OCI-LY7 (cell line): Measurements from ENCODE around the gene NFE2L3. TPM values are rescaled to one million over a fixed set of nuclear protein-coding genes. Genes with fewer than 3 reads are reported as not detected.

Source experiments
- BruUV-seq: library from RNA; stranded (reverse); fragments of 400-500 nt; replicated peaks from 2 replicates; lab custom pipeline; 2021; lab: Mats Ljungman, UMichigan
- CTCF ChIA-PET: fragments of 300-600 bp; sonication (Branson Sonifier 250); formaldehyde crosslinking; loops from one replicate; lab custom pipeline; 2022; ENCODE audit warnings: antibody characterized with exemption; ENCODE audit not compliant: unreplicated experiment; lab: Charles Lee
- POLR2A ChIA-PET: fragments of 300-600 bp; sonication (Branson Sonifier 250); formaldehyde crosslinking; loops from one replicate; lab custom pipeline; 2022; ENCODE audit warnings: antibody characterized with exemption; lab: Charles Lee
- DNase-seq: peaks from one replicate; pipeline ENCODE4 v3.0.0-alpha.2; 2015; ENCODE audit warnings: low spot score
- H2AFZ ChIP-seq: fragments of 200-600 bp; sonication (generic), shearing (Covaris generic); 2 replicates; pipeline ENCODE4 v1.6.1; 2014; ENCODE audit warnings: mild to moderate bottlenecking, antibody characterized with exemption, low read length, moderate library complexity
- H3K27ac ChIP-seq: fragments of 200-600 bp; sonication (generic); 2 replicates; pipeline ENCODE4 v1.5.1; 2014; ENCODE audit warnings: mixed run types, low read depth, mild to moderate bottlenecking, moderate library complexity, low read length, inconsistent platforms; ENCODE audit not compliant: poor library complexity, severe bottlenecking
- H3K36me3 ChIP-seq: fragments of 200-600 bp; sonication (generic); 2 replicates; pipeline ENCODE4 v1.6.1; 2014; ENCODE audit warnings: mild to moderate bottlenecking, antibody characterized with exemption, low read length, moderate library complexity, mixed read lengths; ENCODE audit not compliant: insufficient read depth
- H3K4me1 ChIP-seq: fragments of 200-600 bp; sonication (generic); 2 replicates; pipeline ENCODE4 v1.5.1; 2014; ENCODE audit warnings: mild to moderate bottlenecking, low read length; ENCODE audit not compliant: insufficient read depth, poor library complexity, severe bottlenecking
- H3K4me2 ChIP-seq: fragments of 200-600 bp; sonication (generic); 2 replicates; pipeline ENCODE4 v1.6.1; 2014; ENCODE audit warnings: mild to moderate bottlenecking, low read length
- H3K4me3 ChIP-seq: fragments of 200-600 bp; sonication (generic); 2 replicates; pipeline ENCODE4 v1.5.1; 2014; ENCODE audit warnings: mild to moderate bottlenecking, low read depth, low read length; ENCODE audit not compliant: poor library complexity, severe bottlenecking
- H3K79me2 ChIP-seq: fragments of 200-600 bp; sonication (generic); 2 replicates; pipeline ENCODE4 v1.6.1; 2016; ENCODE audit warnings: low read depth, mild to moderate bottlenecking, low read length, moderate library complexity, mixed read lengths; ENCODE audit not compliant: insufficient read depth
- H3K9me2 ChIP-seq: fragments of 200-600 bp; sonication (generic); 2 replicates; pipeline ENCODE4 v1.6.1; 2016; ENCODE audit warnings: mild to moderate bottlenecking, low read length, mixed read lengths; ENCODE audit not compliant: insufficient read depth
- H3K9me3 ChIP-seq: fragments of 200-600 bp; sonication (generic); 2 replicates; pipeline ENCODE4 v1.6.1; 2014; ENCODE audit warnings: mild to moderate bottlenecking, mixed run types, low read length, mixed read lengths
- H4K20me1 ChIP-seq: fragments of 200-600 bp; sonication (generic); 2 replicates; pipeline ENCODE4 v1.6.1; 2014; ENCODE audit warnings: mild to moderate bottlenecking, antibody characterized with exemption, low read length, moderate library complexity, mixed read lengths; ENCODE audit not compliant: insufficient read depth
- EZH2phosphoT487 ChIP-seq: fragments of 200-600 bp; sonication (generic); IDR thresholded peaks from 2 replicates; pipeline ENCODE4 v1.6.1; 2018; ENCODE audit warnings: low read depth, borderline replicate concordance, mild to moderate bottlenecking, mixed run types, antibody characterized with exemption, low read length, moderate library complexity, mixed read lengths
- intact Hi-C: fragments of 100-400 bp; cut with micrococcal nuclease; formaldehyde crosslinking; loops from one replicate; pipeline ENCODE4 v1.10.0; 2022; ENCODE audit not compliant: unreplicated experiment
- total RNA-seq, 2 experiments: library from RNA; depleted of rRNA in 1 of 2; stranded (reverse); fragments of >200 nt in 1 of 2; shearing (Covaris generic) in 1 of 2; gene quantifications; 2 replicates each; pipeline ENCODE4 v1.2.3, GENCODE V29; 2014 to 2022
- TF ChIP-seq, protein P1 (sequence below): fragments of 200-600 bp; sonication (generic); conservative IDR thresholded peaks from 2 replicates; pipeline ENCODE4 v1.5.1; 2014; ENCODE audit warnings: mild to moderate bottlenecking, antibody characterized with exemption, low read length, moderate library complexity, mixed read lengths

The NFE2L3 gene
- total RNA-seq, 2 experiments from 2014 or later, result 10.7 to 12.3 TPM

DNA sequence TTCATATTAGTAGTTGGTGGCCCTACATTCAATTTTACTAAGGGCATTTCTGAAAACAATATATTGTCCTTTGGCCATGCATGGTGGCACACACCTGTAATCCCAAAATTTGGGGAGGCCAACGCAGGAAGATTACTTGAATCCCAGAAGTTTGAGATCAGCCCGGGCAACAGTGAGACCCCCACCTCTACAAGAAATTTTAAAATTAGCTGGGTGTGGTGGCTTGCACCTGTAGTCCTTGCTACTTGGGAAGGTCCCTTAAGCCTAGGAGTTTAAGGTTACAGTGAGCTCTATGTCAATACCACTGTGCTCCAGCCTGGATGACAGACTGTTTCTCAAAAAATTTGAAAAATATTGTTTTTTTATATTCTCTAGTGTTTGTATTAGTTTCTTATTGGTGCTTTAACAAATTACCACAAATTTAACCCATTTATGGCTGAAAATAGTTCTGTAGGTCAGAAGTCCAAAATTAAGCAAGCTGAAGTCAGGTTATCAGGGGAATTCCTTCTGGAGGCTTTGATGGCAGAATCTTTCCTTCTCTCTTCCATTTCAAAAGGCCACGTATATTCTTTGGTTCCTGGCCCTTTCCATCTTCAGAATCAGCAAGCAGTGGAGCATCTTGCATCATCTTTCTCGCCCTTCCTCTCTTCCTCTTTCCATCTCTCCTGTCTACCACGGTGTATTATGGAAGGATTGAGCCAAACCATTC lies 62.0 kb downstream of the NFE2L3 start:
- ChIA-PET POLR2A (interaction anchor here (0.7 to 1.3 kb wide), 6 partner anchors 8 to 81 kb away, joined by 3 to 6 read pairs (median 4); no protein-coding TSS in a partner anchor), CTCF (no interaction called here)
- BruUV-seq, result no TSS peak
- Histone ChIP-seq H3K79me2 (peaks cover 23% of the 10 kb centered on the region; the same call in 1 of the 2 replicates), H2AFZ (no peak overlapping the region), H3K36me3 (peaks cover 54% of the 10 kb centered on the region), H3K9me3 (no peaks in the 10 kb centered on the region), H3K27ac (peak overlapping the region; percentile 9), H4K20me1 (peaks cover 14% of the 10 kb centered on the region), H3K4me1 (no peaks in the 10 kb centered on the region), H3K4me3 (no peak overlapping the region), H3K9me2 (no peaks in the 10 kb centered on the region), H3K4me2 (no peak overlapping the region)
- DNase-seq, result no peak
- intact Hi-C loops, result no loop called here
- TF ChIP-seq, protein P1, sequence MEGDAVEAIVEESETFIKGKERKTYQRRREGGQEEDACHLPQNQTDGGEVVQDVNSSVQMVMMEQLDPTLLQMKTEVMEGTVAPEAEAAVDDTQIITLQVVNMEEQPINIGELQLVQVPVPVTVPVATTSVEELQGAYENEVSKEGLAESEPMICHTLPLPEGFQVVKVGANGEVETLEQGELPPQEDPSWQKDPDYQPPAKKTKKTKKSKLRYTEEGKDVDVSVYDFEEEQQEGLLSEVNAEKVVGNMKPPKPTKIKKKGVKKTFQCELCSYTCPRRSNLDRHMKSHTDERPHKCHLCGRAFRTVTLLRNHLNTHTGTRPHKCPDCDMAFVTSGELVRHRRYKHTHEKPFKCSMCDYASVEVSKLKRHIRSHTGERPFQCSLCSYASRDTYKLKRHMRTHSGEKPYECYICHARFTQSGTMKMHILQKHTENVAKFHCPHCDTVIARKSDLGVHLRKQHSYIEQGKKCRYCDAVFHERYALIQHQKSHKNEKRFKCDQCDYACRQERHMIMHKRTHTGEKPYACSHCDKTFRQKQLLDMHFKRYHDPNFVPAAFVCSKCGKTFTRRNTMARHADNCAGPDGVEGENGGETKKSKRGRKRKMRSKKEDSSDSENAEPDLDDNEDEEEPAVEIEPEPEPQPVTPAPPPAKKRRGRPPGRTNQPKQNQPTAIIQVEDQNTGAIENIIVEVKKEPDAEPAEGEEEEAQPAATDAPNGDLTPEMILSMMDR, result no peak
- TF ChIP-seq EZH2phosphoT487, result no peak

DNA sequence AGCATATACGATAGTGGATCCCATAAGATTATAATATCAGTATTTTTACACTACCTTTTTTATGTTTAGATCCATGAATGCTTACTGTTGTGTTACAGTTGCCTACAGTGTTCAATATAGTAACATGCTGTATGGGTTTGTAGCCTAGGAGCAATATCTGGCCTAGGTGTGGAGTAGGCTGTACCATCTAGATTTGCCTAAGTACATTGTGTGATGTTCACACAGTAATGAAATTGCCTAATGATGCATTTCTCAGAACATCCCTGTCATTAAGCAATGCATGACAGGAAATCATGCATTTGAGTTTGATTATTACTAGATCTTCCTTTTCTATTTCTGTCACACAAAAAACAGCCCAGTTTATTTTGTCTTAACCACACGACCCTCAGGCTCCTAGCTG lies 64.1 kb downstream of the NFE2L3 start:
- no peak for TF ChIP-seq EZH2phosphoT487
- TF ChIP-seq, protein P1, result no peak
- Histone ChIP-seq H3K4me3 (no peak overlapping the region), H3K79me2 (peaks cover 3% of the 10 kb centered on the region; the same call in 1 of the 2 replicates), H3K4me1 (no peaks in the 10 kb centered on the region), H3K36me3 (peaks cover 33% of the 10 kb centered on the region), H4K20me1 (no peaks in the 10 kb centered on the region; the same call in 1 of the 2 replicates), H3K9me3 (no peaks in the 10 kb centered on the region), H2AFZ (no peak overlapping the region), H3K27ac (no peak overlapping the region), H3K9me2 (no peaks in the 10 kb centered on the region), H3K4me2 (no peak overlapping the region)
- no TSS peak for BruUV-seq
- no peak for DNase-seq
- POLR2A ChIA-PET, result interaction anchor here (0.6 kb wide), 1 partner anchor 126 kb away, joined by 4 read pairs; no protein-coding TSS in a partner anchor
- CTCF ChIA-PET, result no interaction called here
- intact Hi-C loops, result no loop called here

DNA sequence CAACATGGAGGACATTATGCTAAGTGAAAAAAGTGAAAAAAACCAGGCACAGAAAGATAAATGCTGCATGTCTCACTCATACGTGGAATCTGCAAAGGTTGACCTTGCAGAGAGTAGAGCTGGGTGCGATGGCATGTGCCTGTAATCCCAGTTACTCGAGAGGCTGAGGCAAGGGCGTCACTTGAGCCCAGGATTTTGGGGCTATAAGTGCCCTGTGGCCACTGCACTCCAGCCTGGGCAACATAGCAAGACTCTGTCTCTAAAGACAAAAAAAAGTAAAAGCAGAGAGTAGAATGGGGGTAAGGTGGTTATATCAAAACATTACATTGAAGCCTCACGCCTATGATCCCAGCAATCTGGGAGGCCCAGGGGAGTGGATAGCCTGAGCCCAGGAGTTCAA lies 72.4 kb downstream of the NFE2L3 start:
- Histone ChIP-seq H3K79me2 (no peaks in the 10 kb centered on the region), H2AFZ (no peak overlapping the region), H3K36me3 (no peaks in the 10 kb centered on the region), H3K4me1 (no peaks in the 10 kb centered on the region), H3K9me2 (no peaks in the 10 kb centered on the region), H3K4me2 (no peak overlapping the region), H3K9me3 (no peaks in the 10 kb centered on the region), H3K27ac (no peak overlapping the region), H3K4me3 (no peak overlapping the region), H4K20me1 (no peaks in the 10 kb centered on the region)
- intact Hi-C loops, result no loop called here
- ChIA-PET CTCF (no interaction called here), POLR2A (interaction anchor here (1.1 kb wide), 1 partner anchor 17 kb away, joined by 5 read pairs; no protein-coding TSS in a partner anchor)
- TF ChIP-seq, protein P1, result no peak
- TF ChIP-seq EZH2phosphoT487, result no peak
- no TSS peak for BruUV-seq
- no peak for DNase-seq
